HG03521 (cell line): ENCODE measurements around the gene ZNF680.
"Not testable (repeated sequence)": the region's sequence is repeated elsewhere in the genome, so short reads cannot be mapped to it uniquely, and the experiment has no call there.

ENCODE experiments used
- ATAC-seq: cut with Tn5 transposase; IDR thresholded peaks from one replicate; pipeline ENCODE4 v1.9.1; 2021; ENCODE audit warnings: mild to moderate bottlenecking, moderate library complexity; ENCODE audit not compliant: unreplicated experiment

ZNF680 gene

DNA sequence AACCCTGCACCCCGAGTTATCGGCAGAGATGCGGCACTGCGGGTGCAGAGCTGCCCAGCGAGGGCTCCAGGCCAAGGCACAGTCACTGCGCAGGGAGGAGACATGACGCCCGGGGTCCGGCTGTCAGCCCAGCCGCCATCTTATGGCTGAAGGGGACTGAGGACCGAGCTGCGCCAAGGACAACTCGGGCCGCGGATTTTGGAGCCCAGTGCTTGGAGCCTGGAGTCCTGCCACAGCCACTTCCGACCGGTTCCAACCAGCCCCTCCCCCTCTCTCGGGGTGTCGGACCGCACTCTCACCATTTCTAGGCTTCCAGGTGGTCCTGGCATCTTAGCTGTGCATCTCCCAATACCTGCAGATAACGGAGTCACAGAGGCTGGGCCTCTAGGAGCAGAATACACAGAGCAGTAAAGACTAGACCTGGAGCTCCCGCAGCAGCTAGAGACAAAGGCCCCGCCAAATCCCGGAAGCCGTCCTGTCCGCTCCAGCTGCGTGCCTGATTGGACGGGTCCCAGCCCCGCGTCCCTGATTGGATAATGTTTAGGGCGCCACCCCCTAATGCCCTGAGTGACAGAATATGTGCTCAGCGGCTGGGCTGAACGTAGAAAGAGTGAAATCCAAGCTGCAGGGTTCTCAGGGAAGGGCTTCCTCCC is at the start of gene ZNF680:
Gene ZNF680 (minus strand): TSS at position 446 of the 653 bp plus-strand sequence. CDS start 117 bp downstream, at position 329.
- peak; percentile 98 for ATAC-seq

DNA sequence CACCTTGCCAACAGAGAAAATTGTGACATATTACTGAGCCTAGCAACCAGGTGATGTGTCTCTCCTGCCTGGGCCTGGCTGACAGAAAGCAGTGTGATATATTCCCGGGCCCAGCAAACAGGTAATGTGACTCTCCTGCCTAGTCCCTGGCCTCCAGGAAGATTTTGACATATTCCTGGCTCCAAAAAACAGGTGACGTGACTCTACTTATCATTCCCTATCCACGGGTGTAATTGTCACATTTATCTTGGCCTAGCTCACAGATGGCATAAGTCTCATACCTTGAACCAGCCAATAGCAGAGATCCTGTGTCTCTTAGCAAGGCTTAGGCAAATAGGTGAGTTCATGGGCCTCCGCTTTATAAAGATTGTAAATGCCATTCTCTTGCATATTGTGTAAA is 49.6 kb upstream of the ZNF680 start:
- no peak for ATAC-seq

DNA sequence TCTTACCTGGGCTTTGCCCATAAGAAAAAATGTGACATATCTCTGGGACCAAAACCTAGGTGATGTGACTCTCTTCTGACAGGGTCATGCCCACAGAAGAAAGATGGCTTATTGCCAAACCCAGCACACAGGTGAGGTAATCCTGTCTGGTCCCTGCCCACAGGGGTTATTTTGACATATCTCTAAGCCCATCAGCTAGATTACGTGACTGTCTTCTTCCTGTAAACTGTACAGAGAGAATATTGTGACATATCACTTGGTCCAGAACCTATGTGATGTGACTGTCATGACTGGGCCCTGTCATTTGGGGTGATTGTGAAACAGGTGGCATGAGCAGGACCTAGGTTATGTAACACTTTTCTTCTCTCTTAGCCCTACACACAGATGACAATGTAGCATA is 48.8 kb upstream of the ZNF680 start:
- no peak for ATAC-seq

- ATAC-seq: no peak
Measured at GRCh38 chr7:64610997-64611396, 48.1 kb upstream of the ZNF680 start.

DNA sequence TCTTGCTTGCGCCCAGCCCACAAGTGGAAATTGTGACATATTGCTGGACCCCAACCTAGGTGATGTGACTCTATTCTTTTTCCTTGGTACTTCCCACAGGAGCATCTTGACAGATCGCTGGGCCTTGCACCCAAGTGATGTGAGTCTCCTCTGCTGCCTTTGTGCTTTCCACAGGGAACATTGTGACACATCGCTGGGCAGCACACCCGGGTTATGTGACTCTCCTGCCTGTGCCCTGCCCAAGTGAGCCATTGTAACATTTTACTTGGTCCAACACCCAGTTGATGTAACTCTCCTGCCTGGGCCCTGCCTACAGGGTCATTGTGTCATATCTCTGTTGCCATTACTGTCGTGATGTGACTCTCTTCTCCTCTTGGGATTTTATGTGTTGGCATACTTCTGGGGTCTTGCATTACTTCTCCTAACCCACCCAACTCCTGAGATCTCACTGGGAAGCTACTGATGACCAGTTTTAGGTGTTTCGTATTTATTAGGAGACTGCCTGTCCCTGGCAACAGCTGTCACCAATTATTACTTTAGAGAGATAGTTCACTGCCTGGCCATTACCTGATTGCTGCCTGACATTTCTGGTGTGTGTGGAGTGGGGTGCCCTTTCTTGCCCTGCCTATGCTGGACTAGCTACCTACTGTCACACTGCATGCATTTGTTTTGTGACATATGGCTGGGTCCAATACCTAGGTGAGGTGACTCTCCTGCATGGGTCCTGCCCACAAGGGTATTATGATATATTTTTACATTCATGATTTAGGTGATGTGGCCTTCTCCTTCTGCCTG is 45.4 kb upstream of the ZNF680 start:
- no peak for ATAC-seq

- no peak for ATAC-seq
Measured at GRCh38 chr7:64606385-64606784, 43.5 kb upstream of the ZNF680 start.

GRCh38 chr7:64603271-64603670 is 40.4 kb upstream of the ZNF680 start:
- ATAC-seq: no peak

DNA sequence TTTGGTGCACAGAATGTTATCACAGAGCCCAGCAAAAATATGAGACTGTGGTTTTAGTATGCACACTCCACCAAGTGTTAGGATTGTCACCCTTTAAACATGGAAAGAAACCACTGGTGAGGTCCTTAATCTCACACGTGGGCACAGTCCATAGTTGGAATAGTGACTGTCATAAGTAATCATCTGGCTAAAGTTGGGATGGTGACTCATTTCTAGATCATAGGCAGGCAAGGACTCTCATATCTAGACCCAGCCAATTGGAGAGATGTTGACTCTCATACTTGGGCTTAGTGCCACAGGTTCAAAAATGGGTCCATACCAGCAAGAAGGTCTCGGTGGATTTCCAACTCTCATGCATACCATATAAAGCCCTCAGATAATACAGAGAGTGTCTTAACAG is 39.6 kb upstream of the ZNF680 start:
- no peak for ATAC-seq

DNA sequence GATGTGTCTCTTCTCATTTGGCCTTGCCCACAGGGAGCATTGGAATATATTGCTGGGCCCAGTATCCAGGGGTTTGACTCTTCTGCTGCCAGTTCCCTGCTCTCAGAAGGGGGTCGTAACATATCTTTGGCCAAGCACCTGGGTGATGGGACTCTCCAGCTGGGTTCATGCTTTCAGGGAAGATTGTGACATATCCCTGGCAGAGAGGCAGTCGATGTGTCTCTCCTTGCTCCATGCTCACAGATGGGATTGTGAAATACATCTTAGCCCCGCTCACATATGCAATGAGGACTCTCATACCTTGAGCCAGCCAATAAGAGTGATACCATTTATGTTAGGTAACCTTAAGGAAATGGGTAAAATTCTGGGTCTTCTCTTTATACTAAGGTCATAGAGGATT is 39.2 kb upstream of the ZNF680 start:
- ATAC-seq: no peak

DNA sequence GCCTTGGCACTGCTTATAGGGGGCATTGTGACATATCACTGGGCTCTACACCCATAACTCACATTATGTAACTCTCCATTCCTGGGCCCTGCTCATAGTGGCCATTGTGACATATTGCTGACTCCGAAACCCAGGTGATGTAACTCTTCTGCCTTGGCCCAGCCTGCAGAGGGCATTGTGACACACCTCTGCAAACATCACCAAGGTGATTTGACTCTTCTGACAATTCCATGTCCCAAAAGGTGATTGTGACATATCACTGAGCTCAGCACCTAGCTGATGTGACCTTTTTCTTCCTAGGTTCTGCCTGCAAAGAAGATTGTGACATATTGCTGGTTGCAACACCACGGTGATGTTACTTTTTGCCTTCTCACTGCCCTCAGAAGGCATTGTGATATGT is 36.5 kb upstream of the ZNF680 start:
- no peak for ATAC-seq

- no peak for ATAC-seq
Measured at GRCh38 chr7:64590971-64591370, 28.1 kb upstream of the ZNF680 start.

DNA sequence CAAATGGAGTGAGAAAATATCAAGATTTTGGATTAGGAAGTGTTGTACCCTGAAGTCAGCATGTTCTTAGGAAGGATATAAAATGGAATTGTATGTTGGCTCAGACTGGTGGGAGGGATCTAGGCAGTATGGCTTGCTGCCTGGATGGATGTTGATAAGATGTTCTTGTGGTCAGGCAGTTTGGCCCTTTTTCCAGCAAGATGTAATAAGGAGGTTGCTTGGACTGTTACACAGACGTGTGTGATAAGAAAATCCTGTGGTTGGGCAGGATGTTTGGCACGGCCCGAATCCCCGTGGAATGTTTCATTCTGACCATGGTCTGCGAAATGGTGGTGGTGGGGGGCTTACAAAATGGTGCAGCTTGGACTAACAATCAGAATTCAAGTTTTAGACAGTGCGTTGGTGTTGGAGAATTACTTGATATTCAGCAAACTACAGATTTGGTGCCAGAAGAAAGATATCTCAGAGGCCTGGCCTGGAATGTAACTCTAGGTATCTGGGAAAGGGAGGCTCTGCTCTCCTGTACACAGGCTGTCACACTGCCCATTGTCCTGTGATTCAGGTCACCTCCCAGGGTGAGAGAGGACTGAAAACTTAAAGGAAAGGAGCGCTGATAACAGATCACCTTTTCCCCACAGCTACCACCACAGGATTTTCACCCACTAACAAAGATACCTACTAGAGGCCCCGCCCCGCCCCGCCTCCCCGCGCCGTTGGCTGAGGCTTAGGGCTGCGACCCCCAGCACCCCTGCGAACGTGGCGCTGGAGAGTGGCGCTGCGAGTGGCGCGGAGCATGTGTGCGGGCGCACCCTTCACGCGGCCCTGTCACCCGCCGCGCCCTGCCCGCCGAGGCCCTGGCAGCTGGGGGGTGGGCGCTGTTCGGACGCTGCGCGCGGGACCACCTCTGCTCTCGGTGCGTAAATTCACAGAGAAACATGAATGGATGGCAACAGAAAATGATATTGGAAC is 19.3 kb upstream of the ZNF680 start:
- ATAC-seq: no peak

- no peak for ATAC-seq
Measured at GRCh38 chr7:64581391-64581790, 18.5 kb upstream of the ZNF680 start.

DNA sequence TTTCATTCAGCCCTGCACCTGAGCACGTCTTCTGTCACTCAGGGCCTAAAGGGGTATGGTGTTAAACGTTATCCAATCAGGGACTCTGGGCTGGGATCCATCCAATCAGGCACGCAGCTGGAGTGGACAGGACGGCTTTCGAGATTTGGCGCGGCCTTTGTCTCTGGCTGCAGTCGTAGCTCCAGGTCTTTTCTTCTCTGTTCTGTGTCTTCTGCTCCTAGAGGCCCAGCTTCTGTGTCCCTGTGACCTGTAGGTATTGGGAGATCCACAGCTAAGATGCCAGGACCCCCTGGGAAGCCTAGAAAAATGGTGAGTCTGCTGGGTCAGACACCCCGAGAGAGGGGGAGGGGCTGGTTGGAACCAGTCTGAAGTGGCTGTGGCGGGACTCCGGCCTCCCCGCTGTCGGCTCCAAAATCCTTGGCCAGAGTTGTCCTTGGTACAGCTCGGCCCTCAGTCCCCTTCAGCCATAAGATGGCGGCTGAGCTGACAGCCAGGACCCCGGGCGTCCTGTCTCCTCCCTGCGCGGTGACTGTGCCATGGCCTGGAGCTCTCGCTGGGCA is 11.7 kb upstream of the ZNF680 start:
- ATAC-seq: no peak

- ATAC-seq: not testable (repeated sequence)
Measured at GRCh38 chr7:64570284-64570605, 7.4 kb upstream of the ZNF680 start.

- not testable (repeated sequence) for ATAC-seq
Measured at GRCh38 chr7:64569372-64570283, 6.8 kb upstream of the ZNF680 start.

DNA sequence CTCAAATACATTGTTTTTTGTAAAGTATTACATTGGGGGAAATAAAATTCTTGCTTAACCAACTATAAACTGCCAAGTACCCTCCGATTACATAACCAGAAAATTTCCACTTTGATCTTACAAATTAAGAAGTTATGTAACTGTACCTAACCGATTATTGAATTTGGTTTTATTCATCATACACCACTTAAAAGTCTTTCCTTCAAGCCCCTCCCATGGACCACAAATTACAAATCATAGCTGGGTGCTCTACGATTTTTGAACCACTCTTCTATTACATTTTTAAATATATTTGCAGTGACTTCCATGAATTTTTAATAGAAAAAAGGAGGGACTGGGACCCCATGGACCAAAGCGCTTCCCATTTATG is 630 bp downstream of the ZNF680 start:
- no peak for ATAC-seq

- no peak for ATAC-seq
Measured at GRCh38 chr7:64559206-64559605, 3.7 kb downstream of the ZNF680 start.

GRCh38 chr7:64558781-64559180 is 4.1 kb downstream of the ZNF680 start:
- ATAC-seq: no peak

DNA sequence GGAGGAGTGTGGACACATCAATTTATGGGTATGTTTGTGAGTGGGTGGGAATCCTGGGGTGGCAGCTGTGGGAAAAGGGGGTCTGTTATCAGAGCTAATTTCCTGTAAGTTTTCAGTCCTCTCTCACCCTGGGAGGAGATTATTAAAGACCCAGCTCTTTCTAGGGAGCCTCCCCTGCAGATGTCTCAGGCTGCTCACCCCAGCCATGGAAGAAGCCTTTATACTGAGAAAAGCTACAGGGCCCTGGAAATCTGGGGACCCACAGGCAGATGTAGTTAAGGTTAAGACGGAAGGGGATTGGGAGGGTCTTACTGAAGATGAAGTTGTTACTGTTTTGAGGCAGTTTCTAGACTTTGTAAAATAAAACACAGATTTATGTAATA is 4.6 kb downstream of the ZNF680 start:
- ATAC-seq: no peak
